Stimulated activated CD4-positive, alpha-beta T cell treated with anti-CD3 and anti-CD28 coated beads, Interleukin-12 subunit alpha, Interleukin-12 subunit beta, amount 100 ng/mL, for 4 hours (primary cell): Measurements from ENCODE around the gene GAGE13.
"Not testable (repeated sequence)": the region's sequence is repeated elsewhere in the genome, so short reads cannot be mapped to it uniquely, and the experiment has no call there.

Source experiments
- DNase-seq: peaks from one replicate; pipeline ENCODE4 v3.0.0-alpha.2; 2020

Gene GAGE13

DNA sequence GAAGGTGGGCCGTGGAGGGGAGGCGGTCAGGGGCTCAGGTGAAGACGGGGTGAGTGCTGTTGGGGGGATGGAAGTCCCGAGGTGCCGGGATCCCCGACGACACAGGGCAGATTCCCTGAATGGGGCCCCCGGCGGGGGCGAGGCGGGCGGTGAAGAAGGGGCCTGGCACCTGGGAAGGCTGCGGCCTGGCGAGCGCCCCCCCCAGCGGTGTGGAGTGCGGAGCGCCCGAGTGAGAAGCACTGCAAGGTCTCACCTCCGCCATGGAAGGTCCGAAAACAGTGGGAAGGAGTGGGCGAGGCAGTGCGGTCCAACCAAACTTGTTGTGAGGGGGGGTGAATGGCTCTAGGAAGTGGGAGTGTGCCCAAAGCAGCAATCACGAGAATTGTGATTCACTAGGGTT is 10.1 kb downstream of the GAGE13 start:
- DNase-seq = not testable (repeated sequence)

DNA sequence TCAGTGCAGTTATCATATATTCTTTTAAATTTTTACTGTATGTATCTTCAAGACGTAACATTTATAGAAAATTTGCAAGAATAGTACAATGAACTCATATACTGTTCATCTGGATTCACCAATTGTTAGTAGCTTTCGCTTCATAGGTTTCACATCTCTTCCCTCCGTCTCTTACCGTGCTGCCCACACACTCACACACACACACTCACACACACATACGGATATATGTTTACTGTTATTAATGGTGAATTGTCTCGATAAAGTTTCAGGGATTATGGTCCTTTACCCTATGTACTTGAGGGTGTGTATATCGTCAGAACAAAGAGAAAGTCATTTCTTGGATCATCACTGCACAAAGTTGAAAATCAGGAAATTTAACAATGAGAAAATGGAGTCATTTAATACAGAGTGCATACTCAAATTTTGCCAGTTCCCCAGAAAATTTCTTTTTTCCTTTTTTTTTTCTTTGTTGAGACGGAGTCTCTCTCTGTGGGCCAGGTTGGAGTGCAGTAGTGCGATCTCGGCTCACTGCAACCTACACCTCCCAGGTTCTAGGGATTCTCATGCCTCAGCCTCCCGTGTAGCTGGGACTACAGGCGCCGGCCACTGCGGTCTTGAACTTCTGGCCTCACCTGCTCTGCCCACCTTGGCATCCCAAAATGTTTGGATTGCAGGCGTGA is 13.3 kb downstream of the GAGE13 start:
- DNase-seq = not testable (repeated sequence)

DNA sequence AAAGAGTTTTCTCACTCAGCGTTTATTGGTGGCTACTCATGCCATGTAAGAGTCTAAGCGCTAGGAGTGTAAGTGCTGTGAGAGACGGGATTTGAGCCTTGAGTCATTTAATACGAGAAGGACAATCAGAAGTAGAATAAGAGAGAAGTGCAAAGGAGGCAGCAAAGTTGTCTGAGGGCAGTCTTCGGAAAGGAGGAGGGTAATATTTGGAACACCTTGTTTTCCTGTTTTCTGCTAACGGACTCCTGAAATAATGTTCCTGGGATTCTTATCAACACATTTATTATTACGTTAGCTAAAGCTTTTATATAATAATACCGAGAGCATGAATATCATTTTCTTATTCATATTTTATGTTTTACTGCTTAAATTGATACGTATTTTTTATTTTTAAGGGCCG is 14.0 kb downstream of the GAGE13 start:
- DNase-seq = not testable (repeated sequence)

DNA sequence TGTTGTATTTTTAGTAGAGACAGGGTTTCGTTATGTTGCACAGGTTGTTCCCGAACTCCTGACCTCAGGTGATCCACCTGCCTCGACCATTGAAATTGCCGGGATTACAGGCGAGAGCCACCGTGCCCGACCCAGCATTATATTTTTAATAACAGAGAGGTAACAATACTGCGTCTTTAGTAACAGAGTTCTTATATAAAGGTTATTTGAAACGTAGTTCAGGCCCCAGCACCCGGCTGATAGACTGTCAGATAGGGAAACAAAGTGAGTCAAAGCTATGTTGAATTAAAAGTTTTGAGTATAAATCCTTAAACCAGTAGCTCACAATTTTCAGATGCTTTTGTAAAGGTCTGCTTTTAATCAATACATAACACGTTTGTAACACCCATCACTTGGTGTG is 14.8 kb downstream of the GAGE13 start:
- not testable (repeated sequence) for DNase-seq
